Activated naive CD4-positive, alpha-beta T cell (primary cell): ENCODE data around the gene ITPR2.

ENCODE experiments used
- DNase-seq, 4 experiments: peaks; one replicate each; lab custom pipeline; 2025; lab: John Stamatoyannopoulos, UW

Gene ITPR2

DNA sequence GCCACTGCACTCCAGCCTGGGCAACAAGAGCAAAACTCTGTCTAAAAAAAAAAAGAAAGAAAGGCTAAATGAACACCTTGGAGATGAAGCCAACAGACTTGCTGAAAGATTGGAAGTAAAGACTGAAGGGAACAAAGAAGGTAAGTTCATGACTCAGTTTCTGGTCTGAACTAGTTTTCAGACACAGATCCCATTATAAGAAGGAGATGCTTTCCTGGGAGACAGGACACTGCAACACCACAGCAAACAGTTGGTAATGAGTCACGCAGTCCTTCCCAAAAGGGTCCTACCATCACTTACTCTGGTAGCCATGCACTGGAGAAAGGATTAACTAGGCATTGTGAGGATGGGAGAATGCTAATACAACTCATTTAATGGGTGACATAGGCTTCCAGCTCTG lies 540.4 kb downstream of the ITPR2 start:
- DNase-seq: no peak

DNA sequence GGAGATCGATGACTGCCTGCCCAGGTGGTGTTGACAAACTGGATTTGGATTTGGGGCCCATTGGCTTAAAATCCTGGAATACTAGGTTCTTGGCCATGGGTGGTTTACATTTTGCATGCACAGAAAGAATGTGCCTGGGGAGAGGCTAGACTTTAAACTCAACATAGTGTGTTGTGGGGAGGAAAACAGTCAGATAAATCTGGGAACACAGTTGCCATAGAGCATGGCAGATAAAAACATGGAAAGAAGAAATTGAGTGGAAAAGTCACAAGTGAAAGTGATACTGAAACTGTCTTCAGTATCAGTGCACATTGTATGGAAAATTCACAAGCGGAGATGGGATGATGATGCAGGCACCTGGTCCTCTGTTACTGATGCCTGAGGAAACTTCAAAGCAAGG lies 542.4 kb downstream of the ITPR2 start:
- DNase-seq: no peak

GRCh38 chr12:26287671-26288381 lies 545.2 kb downstream of the ITPR2 start:
- no peak for DNase-seq
